ENCODE data around the gene STAT1.

- TF ChIP-seq CTCF (IDR thresholded peaks at IDR 0.05) (no peak), POLR2AphosphoS5 (IDR thresholded peaks at IDR 0.05; ENCODE audit: insufficient read depth in 1 of 2, low read depth in 1 of 2) (peak in 1 of 2 donors; percentile 68)
Measured at GRCh38 chr2:191020742-191021381, 6.9 kb upstream of the STAT1 start.

All from vagina (tissue), 2 donors.